Measurements from ENCODE around the gene GPHN.

- TF ChIP-seq CTCF (IDR thresholded peaks at IDR 0.05) (peak; percentile 43 to 73 (median 55)), POLR2A (IDR thresholded peaks at IDR 0.05) (no peak), POLR2AphosphoS5 (IDR thresholded peaks at IDR 0.05) (no peak), EP300 (IDR thresholded peaks at IDR 0.05) (no peak)
Observed at GRCh38 chr14:66495218-66496098, 12.5 kb upstream of the GPHN start.

Measured in upper lobe of left lung (tissue), 4 donors.